ENCODE measurements around the gene RHOT1. TPM values are rescaled to one million over a fixed set of nuclear protein-coding genes. Genes with fewer than 3 reads are reported as not detected.
"Not testable (repeated sequence)": the region's sequence is repeated elsewhere in the genome, so short reads cannot be mapped to it uniquely, and the experiment has no call there.

Gene RHOT1
- total RNA-seq, 1 experiment from 2014 or later = 44.7 TPM

DNA sequence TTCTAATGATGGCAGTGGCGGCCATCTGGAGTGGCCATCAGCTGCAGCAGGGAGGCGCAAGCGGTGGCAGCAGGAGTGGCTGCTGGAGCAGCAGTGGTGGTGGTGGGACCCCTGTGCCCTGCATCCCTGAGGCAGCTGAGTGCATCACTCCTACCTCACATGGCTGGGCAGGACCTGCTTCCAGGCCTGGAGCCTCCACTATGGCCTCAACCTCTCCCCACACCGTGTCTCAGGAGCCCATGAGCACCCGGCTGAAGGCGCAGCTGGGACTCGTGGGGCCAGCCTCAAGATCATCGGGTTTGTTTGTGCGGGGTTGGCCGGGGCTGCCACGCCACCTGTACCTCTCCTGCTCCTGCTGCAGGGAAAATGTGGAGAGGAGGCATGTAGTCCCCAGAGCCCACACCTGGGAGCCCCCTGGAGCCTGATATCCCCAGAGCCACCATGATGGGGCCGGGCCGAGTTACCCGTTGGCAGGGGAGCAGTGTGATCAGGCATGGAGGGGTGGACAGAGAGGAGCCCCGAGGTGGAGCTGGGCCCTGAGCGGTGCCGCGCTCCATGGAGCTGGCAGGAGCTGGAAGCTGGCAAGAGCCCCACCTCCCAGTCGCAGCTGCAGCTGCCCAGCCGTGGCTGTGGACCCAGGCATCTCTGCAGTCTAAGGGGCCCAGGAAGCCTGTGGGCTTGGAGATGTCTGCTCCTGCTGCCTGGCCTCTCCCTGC is 16.7 kb downstream of the RHOT1 start:
- peaks cover 16% of the 10 kb centered on the region for H3K4me1 ChIP-seq (replicated peaks)
- H3K9me3 ChIP-seq (replicated peaks) = no peaks in the 10 kb centered on the region
- H3K4me3 ChIP-seq = no peak overlapping the region
- no peak overlapping the region for H3K27ac ChIP-seq
- H3K36me3 ChIP-seq = peaks cover 26% of the 10 kb centered on the region
- DNase-seq (ENCODE audit: low read depth in 1 of 2, low spot score in 2 of 2) = no peak
- no peaks in the 10 kb centered on the region for H3K27me3 ChIP-seq (replicated peaks)

DNA sequence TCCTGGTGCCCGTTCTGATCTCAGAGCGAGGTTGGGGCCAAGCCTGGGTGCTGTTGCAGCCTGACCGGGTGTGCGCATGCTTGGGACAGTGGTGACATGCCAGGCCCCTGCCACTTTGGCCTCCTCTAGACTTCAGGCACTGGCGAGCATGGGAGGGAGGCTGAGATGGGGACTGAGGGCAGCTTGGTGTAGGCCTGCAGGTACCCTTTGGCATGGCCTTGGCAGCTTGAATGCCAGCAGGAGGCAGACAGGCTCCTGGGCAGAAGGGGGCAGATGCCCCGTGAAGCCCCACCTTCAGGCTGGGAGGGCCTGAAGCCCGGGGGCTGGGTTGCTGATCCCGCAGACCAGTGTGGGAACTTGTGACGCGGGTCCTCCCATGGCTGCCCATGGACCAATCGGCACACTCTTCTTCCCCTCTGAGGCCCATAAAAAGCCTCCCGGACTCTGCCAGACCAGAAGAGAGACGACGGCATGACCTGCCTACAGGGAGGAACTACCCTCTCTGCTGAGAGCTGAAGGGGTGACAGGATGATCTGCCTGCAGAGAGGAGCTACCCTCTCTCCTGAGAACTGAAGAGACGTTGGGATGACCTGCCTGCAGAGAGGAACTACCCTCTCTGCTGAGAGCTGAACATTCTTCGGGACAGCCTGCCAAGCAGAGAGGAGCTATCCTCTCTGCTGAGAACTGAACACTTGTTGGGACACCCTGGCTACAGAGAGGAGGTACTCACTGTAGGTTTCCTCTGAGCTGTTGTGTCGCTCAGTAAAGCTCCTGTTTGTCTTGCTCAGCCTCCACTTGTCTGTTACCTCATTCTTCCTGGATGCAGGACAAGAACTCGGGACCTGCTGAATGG is 17.5 kb downstream of the RHOT1 start:
- Histone ChIP-seq H3K4me3 (no peak overlapping the region), H3K27me3 (replicated peaks) (no peaks in the 10 kb centered on the region), H3K27ac (no peak overlapping the region), H3K36me3 (peaks cover 33% of the 10 kb centered on the region), H3K4me1 (replicated peaks) (peaks cover 16% of the 10 kb centered on the region), H3K9me3 (replicated peaks) (no peaks in the 10 kb centered on the region)
- DNase-seq (ENCODE audit: low read depth in 1 of 2, low spot score in 2 of 2) = no peak

DNA sequence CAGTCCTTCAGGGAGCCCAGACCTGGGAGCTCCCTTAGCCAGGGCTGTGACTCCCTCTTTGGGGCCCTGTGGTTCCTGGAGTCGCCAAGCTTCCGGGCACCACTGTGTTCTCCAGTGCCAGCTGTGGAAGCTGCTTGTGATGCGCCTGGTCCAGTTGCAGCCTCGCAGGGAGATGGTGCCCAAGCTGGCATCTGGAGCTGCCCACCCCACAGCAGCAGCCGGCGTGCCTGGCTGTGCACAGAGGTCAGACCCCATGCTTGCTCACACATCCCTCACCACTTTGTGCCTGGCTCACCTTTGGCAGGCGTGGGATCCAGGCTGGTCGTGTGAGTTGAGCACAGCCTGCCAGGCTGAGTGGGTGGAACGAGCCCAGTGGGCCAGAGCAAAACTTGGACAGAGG is 18.2 kb downstream of the RHOT1 start:
- peaks cover 34% of the 10 kb centered on the region for H3K36me3 ChIP-seq
- H3K9me3 ChIP-seq (replicated peaks) = no peaks in the 10 kb centered on the region
- H3K27ac ChIP-seq = no peak overlapping the region
- H3K4me3 ChIP-seq = no peak overlapping the region
- no peak for DNase-seq (ENCODE audit: low read depth in 1 of 2, low spot score in 2 of 2)
- no peaks in the 10 kb centered on the region for H3K27me3 ChIP-seq (replicated peaks)
- H3K4me1 ChIP-seq (replicated peaks) = peaks cover 16% of the 10 kb centered on the region

DNA sequence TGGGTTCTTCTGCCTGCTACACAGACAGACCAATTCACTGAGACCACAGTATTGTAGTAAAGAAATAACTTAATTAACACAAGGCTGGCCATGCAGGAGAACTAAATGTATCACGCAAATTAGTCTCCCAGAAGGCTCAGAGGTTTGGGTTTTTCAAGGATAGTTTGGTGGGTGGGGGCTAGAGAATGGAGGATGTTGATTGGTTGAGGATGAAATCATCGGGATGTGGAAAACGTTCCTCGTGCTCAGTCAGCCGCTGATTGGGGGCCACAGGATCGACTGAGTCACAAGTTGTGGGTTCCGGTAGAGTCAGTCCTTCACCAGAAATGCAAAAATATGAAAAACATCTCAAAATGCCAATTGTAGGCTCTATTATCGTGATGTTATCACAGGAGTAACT is 18.7 kb downstream of the RHOT1 start:
- DNase-seq (ENCODE audit: low read depth in 1 of 2, low spot score in 2 of 2) = no peak
- H3K9me3 ChIP-seq (replicated peaks) = no peaks in the 10 kb centered on the region
- H3K27me3 ChIP-seq (replicated peaks) = no peaks in the 10 kb centered on the region
- H3K4me3 ChIP-seq = no peak overlapping the region
- H3K4me1 ChIP-seq (replicated peaks) = peaks cover 16% of the 10 kb centered on the region
- H3K27ac ChIP-seq = 0 out of 2 replicates have a peak overlapping the region, but pooled peaks have one; percentile 14
- H3K36me3 ChIP-seq = peaks cover 30% of the 10 kb centered on the region

DNA sequence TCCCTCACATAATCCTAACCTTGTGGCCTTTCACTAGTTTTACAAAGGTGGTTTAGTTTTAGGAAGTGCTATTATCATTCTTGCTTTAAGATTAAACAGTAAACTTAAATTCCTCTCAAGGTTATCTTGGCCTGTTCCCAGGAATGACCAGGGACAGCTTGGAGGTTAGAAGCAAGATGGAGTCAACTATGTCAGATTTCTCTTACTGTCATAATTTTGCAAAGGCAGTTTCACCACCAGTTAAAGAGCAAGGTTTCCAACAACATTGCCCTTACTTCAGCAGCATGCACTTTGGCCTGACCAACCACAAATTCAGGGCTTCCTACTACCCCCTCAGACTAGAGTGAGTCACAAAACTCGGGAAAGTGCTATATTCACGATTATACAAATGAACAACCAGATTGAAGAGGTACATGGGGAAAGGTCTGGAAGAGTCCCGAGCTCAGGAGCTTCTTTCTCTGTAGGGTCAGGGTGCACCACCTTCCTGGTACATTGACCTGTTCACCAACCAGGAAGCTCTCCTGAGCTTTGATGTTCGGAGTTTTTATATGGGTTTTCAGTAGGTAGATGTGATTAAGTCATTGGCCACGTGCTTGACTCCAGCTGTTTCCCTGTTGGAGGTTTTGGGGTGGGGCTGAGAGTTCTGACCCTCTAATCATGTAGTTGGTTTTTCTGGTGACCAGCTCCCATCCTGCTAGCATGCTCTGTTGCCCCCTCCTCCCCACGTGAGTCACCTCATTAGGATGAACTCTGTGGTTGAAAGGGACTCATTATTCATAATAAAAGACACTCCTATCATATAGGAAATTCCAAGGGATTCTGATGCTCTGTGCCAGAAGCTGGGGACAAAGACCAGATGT is 19.4 kb downstream of the RHOT1 start:
- Histone ChIP-seq H3K27me3 (replicated peaks) (no peaks in the 10 kb centered on the region), H3K27ac (peak overlapping the region; percentile 14; the same call in 1 of the 2 replicates), H3K9me3 (replicated peaks) (no peaks in the 10 kb centered on the region; the same call in 1 of the 2 replicates), H3K4me1 (replicated peaks) (peaks cover 16% of the 10 kb centered on the region), H3K4me3 (no peak overlapping the region), H3K36me3 (peaks cover 28% of the 10 kb centered on the region)
- DNase-seq (ENCODE audit: low read depth in 1 of 2, low spot score in 2 of 2) = peak; percentile 55 to 72

DNA sequence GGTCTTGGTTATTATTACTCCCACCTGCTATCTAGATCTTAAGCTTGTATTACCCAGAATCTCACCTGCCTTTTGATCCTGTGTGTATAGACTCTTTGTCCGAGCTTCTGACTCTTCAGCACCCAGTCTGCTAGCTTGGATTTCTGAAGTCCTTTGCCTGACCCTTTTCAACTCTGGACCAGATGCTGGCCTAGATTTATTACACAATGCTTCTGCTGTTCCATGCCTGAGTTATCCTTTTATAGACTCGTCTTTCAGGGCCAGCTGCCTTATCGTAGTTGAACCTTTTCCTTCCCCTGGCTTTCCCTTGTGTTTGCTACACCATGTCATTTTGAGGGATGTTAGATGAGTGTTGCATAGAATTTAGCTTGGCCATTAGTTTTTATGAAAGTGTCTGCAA is 32.6 kb downstream of the RHOT1 start:
- peaks cover 24% of the 10 kb centered on the region for H3K36me3 ChIP-seq
- no peaks in the 10 kb centered on the region for H3K4me1 ChIP-seq (replicated peaks)
- no peak overlapping the region for H3K4me3 ChIP-seq
- no peak overlapping the region for H3K27ac ChIP-seq
- H3K27me3 ChIP-seq (replicated peaks) = no peaks in the 10 kb centered on the region
- no peak for DNase-seq (ENCODE audit: low read depth in 1 of 2, low spot score in 2 of 2)
- H3K9me3 ChIP-seq (replicated peaks) = no peaks in the 10 kb centered on the region

DNA sequence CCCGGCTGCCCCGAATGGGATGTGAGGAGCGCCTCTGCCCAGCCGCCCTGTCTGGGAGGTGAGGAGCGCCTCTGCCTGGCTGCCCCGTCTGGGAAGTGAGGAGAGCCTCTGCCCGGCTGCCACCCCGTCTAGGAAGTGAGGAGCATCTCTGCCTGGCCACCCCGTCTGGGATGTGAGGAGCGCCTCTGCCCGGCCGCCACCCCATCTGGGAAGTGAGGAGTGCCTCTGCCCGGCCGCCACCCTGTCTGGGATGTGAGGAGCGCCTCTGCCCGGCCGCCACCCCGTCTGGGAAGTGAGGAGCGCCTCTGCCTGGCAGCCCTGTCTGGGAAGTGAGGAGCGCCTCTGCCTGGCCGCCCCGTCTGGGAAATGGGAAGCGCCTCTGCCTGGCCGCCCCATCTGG is 36.4 kb downstream of the RHOT1 start:
- H3K4me3 ChIP-seq; H3K27me3 ChIP-seq (replicated peaks); DNase-seq (ENCODE audit: low read depth in 1 of 2, low spot score in 2 of 2); H3K9me3 ChIP-seq (replicated peaks); H3K4me1 ChIP-seq (replicated peaks); H3K27ac ChIP-seq: not testable (repeated sequence)
- H3K36me3 ChIP-seq = peaks cover 31% of the 10 kb centered on the region

DNA sequence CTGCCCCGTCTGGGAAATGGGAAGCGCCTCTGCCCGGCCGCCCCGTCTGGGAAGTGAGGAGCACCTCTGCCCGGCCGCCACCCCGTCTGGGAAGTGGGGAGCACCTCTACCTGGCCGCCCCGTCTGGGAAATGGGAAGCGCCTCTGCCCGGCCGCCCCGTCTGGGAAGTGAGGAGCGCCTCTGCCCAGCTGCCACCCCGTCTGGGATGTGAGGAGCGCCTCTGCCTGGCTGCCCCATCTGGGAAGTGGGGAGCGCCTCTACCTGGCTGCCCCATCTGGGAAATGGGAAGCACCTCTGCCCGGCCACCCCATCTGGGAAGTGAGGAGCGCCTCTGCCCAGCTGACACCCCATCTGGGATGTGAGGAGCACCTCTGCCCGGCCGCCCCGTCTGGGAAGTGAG is 36.8 kb downstream of the RHOT1 start:
- H3K9me3 ChIP-seq (replicated peaks); H3K4me3 ChIP-seq; H3K4me1 ChIP-seq (replicated peaks); DNase-seq (ENCODE audit: low read depth in 1 of 2, low spot score in 2 of 2); H3K27me3 ChIP-seq (replicated peaks); H3K27ac ChIP-seq: not testable (repeated sequence)
- H3K36me3 ChIP-seq = peaks cover 31% of the 10 kb centered on the region

DNA sequence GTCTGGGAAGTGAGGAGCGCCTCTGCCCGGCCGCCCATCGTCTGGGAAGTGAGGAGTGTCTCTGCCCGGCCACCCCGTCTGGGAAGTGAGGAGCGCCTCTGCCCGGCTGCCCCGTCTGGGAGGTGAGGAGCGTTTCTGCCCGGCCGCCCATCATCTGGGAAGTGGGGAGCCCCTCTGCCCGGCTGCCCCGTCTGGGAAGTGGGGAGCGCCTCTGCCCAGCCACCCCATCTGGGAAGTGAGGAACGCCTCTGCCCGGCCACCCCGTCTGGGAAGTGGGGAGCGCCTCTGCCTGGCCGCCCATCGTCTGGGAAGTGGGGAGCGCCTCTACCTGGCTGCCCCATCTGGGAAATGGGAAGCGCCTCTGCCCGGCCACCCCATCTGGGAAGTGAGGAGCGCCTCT is 37.2 kb downstream of the RHOT1 start:
- H3K9me3 ChIP-seq (replicated peaks); H3K4me3 ChIP-seq; H3K27me3 ChIP-seq (replicated peaks); H3K27ac ChIP-seq; H3K4me1 ChIP-seq (replicated peaks); DNase-seq (ENCODE audit: low read depth in 1 of 2, low spot score in 2 of 2): not testable (repeated sequence)
- peaks cover 30% of the 10 kb centered on the region for H3K36me3 ChIP-seq

DNA sequence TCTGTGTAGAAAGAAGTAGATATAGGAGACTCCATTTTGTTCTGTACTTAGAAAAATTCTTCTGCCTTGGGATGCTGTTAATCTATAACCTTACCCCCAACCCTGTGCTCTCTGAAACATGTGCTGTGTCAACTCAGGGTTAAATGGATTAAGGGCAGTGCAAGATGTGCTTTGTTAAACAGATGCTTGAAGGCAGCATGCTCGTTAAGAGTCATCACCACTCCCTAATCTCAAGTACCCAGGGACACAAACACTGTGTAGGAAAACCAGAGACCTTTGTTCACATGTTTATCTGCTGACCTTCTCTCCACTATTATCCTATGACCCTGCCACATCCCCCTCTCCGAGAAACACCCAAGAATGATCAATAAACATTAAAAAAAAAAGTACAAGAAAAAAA is 38.0 kb downstream of the RHOT1 start:
- not testable (repeated sequence) for H3K4me3 ChIP-seq; DNase-seq (ENCODE audit: low read depth in 1 of 2, low spot score in 2 of 2)

DNA sequence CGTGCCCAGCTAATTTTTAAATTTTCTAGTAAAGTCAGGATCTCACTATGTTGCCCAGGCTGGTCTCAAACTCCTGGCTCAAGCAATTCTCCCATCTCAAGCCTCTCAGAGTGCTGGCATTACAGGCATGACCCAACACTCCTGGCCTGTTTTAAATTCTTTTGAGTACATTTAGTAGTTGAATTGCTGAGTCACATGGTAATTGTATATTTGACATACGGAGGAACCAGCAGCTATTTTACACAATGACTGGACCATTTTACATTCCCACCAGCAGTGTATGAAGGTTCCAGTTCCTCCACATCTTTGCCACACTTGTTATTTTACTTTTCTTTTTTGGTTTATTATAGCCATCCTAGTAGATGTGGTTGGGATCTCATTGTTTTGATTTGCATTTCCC is 43.6 kb downstream of the RHOT1 start:
- no peak overlapping the region for H3K27ac ChIP-seq
- no peak overlapping the region for H3K4me3 ChIP-seq
- H3K4me1 ChIP-seq (replicated peaks) = peaks cover 24% of the 10 kb centered on the region
- DNase-seq (ENCODE audit: low read depth in 1 of 2, low spot score in 2 of 2) = no peak
- peaks cover 13% of the 10 kb centered on the region for H3K36me3 ChIP-seq
- H3K27me3 ChIP-seq (replicated peaks) = no peaks in the 10 kb centered on the region
- no peaks in the 10 kb centered on the region for H3K9me3 ChIP-seq (replicated peaks)

More for the DNA sequence above, 38.0 kb downstream of the RHOT1 start:
- H3K27ac ChIP-seq; H3K4me1 ChIP-seq (replicated peaks); H3K27me3 ChIP-seq (replicated peaks); H3K9me3 ChIP-seq (replicated peaks): not testable (repeated sequence)
- H3K36me3 ChIP-seq = peaks cover 28% of the 10 kb centered on the region

DNA sequence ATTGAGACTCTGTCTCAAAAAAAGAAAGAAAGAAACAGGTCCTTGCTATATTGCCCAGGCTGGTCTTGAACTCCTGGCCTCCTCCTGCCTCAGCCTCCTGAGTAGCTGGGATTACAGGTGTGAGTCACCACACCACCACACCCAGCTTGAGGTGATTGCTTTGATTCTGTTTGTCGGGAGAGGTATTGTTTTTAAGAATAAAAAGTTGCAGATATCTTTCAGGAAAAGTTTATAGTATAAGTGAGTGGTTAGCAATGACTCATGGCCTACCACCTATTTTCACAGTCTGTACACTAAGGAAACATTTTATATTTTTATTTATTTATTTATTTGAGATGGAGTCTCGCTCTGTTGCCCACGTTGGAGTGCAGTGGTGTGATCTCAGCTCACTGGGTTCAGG is 45.0 kb downstream of the RHOT1 start:
- Histone ChIP-seq H3K9me3 (replicated peaks) (no peaks in the 10 kb centered on the region), H3K36me3 (peaks cover 8% of the 10 kb centered on the region; the same call in 1 of the 2 replicates), H3K27me3 (replicated peaks) (no peaks in the 10 kb centered on the region), H3K4me3 (no peak overlapping the region), H3K27ac (peak overlapping the region; percentile 22; the same call in 1 of the 2 replicates), H3K4me1 (replicated peaks) (peaks cover 36% of the 10 kb centered on the region)
- DNase-seq (ENCODE audit: low read depth in 1 of 2, low spot score in 2 of 2) = peak in 1 of 2 experiments; percentile 55

DNA sequence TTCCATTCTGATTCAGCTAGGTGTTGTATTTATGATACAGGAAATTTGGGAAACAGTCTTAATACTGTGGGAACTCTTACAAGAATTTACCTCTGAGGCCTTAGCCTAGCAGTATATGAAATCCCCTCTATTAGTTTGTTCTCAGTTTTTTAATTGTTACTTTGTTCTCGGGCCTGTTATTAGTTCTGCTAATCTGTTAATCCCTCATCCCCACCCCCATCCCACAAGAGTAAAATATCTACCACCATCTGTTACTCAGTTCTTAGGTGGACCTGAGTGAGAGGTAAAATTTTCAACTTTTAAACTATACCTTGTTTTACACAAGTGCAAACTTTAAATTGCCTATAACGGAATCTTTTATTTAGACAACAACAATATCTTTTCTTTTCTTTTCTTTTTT is 47.0 kb downstream of the RHOT1 start:
- no peak for DNase-seq (ENCODE audit: low read depth in 1 of 2, low spot score in 2 of 2)
- no peaks in the 10 kb centered on the region for H3K9me3 ChIP-seq (replicated peaks)
- H3K4me3 ChIP-seq = no peak overlapping the region
- H3K36me3 ChIP-seq = peaks cover 22% of the 10 kb centered on the region
- peaks cover 42% of the 10 kb centered on the region for H3K4me1 ChIP-seq (replicated peaks)
- H3K27ac ChIP-seq = no peak overlapping the region
- H3K27me3 ChIP-seq (replicated peaks) = no peaks in the 10 kb centered on the region
